Hematopoietic multipotent progenitor cell treated with erythropoietin and hydrocortisone succinate and interleukin-3 and kit ligand, for 17 days (in vitro differentiated cells): ENCODE results near the gene CYP11A1.

Source experiments
- DNase-seq: peaks from one replicate; pipeline ENCODE4 v3.0.0-alpha.2; 2015; ENCODE audit warnings: low spot score

The CYP11A1 gene

DNA sequence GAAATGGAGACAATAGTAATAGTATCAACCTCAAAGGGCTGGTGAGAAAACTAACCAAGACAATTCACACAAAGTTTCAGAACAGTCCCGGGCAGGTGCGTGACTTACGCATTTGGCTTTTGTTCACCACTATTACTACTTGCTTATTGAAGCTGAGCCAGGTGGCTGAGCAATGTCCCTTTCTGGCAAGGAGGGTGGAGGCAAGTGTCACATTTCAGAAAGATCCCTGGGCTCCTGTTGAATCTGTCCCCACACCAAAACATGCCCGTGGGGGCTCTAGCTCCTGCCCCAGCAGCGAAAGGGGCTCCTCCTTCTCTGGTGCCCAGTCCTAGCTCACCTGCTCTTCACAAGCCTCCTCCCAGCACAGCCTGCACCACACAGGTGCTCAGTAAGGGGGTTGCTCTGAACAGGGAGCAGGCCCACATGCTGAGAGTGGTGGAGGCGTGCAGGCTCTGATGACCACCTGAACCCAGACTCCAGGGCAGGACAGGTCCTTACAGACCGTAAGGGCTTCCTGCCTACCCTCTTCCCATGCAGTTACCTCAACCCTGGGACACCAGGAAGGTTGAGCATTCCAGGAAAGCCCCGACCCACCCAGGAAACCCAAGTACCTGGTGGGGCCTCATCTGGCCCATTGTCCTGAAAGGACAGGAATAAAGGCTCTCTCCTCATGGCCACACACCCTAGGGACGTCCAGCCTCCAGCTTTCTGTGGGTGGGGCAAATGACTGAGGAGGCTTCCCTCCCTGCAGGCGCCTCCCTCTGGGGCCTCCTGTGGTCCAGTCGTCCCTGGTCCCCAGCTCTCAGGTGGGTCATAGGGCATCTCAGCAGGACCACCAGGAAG is 33.7 kb upstream of the CYP11A1 start:
- DNase-seq, result no peak

DNA sequence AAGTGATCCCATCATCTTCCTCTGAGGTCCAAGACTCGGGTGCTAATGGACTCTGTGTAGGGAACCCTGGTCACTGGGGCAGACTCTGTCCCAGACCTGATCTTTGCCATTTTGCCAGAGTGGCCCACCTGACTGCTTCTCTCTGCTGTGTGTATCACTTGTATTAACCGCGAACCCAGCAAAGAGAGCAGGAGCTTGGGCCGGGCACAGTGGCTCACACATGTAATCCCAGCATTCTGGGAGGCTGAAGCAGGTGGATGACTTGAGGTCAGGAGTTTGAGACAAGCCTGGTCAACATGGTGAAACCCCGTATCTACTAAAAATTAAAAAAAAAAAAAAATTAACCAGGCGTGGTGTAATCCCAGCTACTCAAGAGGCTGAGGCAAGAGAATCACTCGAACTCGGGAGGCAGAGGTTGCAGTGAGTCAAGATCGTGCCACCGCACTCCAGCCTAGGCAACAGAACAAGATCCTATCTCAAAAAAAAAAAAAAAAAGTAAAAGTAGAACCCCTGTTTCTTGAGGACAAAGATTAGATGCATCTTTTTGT is 32.9 kb upstream of the CYP11A1 start:
- DNase-seq, result no peak

DNA sequence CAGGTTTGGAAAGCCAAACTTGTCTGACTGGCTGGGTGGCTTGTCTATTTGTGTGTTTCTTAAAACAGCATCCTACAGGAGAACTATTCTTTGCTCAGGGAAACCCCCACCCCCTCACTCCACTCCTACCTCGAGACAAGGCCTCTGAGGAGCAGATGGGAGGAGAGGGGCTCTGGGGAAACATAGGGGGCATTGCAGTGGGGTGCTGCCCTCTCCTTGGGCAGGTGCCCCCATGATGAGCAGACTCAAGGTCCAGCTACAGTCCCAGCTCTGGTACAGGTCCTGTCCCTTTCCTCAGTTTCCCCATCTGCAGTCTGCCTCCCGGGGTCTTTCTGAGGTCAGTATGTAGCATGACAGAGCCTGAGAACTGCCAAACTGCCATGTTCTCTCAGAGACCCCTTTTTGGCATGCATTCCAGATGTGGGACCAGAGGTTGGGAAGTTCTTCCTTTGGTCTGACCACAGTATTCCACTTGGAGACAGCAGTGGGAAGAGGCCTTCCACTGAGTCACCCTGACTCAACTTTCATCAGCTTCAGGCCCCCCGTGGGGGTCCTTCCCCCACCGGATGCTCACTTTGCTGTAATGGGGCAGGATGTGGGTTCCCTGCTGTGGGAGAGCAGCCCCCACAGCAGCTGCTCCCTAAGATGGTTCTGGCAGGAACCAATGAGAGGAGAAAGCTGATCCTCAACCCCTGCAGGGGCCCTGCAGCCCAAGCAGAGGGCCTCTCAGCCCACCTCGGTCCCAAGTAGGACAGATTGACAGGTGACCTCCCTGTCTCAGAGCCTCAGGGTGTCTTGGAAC is 32.3 kb upstream of the CYP11A1 start:
- no peak for DNase-seq

DNA sequence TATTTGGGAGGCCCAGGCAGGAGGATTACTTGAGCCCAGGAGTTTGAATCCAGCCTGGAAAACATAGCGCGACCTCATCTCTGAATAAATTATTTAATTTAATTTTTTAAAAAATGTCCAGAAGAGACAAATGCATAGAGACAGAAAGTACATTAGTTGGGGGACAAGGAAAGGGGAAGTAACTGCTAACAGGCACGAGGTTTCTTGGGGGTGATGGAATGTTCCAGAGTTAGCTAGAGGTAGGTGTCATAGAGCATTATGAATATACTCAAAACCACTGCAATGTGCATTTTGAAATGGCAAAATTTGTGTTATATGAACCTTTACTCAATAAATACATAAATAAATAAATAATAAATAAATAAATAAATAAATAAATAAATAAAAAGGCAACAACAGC is 31.7 kb upstream of the CYP11A1 start:
- no peak for DNase-seq

DNA sequence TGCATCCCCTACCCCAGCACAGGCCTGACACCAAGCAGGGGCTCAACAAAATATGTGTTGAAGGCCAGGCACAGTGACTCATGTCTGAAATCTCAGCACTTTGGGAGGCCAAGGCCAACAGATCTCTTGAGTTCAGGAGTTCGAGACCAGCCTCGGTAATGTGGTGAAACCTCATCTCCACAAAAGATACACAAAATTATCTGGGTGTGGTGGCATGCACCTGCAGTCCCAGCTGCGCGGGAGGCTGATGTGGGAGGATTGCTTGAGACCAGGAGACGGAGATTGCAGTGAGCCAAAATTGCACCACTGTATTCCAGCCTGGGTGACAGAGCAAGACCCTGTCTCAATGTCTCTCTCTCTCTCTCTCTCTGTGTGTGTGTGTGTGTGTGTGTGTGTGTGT is 30.7 kb upstream of the CYP11A1 start:
- DNase-seq, result no peak

DNA sequence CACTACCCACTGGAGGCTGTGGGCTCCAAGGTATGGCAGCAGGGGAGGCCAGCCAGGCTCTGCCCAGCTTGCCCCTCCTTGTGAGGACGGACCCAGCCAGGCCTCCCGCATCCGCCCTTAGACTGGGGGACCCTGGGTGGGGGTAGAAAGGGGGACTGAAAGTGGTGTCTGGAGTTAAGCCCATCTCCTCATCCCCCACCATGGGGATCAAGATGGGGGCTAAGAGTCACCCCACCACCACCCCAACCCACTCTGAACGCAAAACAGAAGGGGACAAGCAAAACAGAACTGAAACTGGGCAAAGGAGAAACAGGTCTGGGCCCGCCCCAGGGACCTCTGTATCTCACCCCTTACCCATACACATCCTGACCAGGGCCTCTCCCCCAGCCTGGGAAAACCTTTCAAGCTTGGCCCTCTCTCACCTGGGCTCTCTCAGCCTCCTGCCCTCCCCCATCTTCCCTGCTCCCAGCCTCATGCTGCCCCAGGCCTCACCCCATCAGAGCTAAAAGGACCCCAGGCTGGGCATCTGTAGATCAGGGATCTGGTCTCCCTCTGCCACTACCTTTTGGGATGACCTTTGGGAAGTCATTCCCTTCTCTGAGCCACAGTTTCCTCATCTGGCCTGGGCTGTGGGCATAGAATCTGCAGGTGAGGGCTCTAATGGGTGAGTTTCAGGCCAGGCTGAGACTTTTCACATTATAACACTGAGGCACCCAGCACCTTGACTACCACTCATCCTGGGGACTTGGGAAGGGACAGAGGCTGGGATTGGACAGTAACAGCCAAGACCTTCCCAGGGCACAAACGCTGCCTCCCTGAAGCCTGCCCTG is 30.0 kb upstream of the CYP11A1 start:
- no peak for DNase-seq

DNA sequence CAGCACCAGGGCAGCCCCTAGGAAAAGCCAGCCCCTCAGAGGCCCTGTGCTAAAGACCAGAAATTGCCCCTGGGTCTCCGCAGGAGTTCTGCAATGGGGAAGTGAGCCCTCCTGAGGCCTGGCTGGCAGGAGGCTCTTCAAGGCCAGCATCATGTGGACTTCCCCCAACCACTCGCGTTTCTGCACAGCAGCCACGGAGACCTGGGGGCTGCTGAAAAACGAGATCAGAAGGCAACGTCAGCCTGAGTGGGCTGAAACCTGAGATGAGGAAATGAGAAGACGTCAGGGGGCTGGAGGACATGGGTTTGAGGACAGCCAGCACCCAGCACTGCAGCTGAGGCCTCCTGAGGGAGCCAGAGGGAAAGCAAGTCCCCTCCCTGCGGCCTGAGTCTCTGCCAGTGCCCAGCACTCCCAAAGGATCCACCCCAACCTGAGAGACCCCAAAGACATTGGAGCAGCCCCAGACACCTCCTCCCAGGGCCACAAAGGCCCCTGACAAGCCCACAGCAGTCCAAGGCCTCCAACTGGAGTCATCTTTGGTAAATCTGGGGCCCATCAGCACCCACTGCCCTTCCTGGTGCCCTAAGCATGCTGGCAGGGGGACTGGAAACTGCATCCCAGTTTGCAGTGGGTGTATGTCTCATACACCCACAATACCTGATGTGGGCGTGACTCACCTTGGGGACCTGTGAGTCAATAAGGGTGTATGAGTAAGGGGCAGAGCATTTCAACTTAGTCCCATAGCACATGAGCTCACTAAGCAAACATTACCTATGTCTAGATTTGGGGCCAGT is 29.2 kb upstream of the CYP11A1 start:
- no peak for DNase-seq

DNA sequence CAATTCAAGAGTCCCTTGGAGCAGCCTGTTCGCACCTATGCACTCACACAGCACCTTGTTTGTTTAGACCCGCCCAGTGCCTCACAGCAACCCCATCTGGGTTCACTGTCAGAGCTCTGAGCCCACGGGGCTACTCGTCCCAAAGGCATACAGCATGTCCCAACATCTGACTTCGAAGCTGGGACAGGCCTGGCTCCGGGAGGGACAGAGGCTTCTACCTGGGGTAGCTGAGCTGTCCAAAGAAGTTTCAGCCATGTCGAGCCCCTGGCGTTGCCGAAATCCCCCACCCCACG is 28.6 kb upstream of the CYP11A1 start:
- DNase-seq, result no peak

DNA sequence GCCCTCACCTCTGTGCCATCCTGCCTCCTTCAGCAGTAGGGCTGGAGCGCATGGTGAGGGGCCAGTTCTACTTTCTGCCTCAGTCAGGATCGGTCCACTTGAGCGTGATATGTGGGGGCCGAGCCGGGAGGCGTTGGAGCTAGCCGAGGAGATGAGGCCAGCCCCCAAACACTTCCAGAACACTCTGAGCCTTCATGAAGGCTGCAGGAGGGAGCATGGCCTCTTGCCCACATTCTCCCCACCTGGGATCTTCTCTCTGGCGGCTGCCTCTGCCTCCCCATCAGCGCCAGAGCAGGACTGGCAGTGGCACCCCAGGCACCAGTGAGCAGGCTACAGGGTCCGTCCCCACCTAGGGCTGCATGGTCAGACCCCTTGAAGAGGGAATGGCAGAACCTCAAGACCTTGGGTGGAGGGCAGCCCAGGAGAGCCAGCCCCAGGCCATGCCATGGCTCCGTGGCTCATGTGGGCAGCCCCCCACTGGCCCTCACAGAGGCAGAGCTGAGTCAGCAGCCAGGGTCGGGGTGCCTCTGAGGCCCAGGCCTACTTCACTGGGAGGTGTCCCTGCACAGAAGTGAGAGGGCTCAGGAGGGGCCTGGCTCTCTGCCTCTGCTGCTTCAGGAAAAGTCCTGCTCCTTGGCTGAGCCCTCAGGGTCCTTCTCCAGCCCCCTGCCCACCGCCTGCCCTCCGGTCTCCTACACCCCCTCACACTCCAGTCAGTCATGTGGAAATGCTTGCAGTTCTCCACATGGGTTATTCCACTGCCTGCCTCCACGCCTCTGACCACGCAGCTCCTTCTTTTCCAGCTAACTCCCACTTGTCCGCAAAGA is 28.1 kb upstream of the CYP11A1 start:
- DNase-seq, result no peak

DNA sequence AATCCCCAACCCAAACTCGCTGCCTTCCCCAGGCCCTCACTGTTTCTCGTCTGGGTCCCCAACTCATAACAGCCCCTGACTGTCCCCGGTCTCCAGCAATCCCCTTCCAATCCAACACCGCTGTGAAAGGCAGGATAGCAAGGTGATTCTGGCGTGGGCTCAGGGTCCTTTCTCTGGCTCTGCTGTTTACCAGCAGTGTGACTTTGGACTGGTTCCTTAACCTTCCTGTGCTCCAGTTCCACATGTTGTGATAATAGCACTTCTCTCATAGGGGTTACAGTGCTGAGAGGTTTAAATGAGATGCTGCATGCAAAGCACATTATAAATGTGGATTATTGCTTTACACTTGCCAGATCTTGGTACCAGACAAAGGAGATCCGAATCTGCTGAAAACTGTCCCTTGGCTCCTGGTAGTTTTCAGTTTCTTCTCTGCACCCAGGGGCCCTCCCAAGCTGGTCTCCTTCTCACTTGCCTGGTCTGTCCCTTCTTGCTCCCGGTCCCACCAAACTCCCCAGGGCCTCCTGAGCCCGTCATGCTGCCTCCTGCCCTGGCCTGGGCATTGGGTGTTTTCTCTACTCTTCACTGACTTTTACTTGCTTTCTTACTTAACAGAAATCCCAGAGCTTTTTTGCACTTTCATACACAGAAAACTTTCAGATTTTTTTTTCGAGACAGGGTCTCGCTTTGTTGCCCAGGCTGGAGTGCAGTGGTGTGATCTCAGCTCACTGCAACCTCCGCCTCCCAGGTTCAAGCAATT is 26.8 kb upstream of the CYP11A1 start:
- no peak for DNase-seq

DNA sequence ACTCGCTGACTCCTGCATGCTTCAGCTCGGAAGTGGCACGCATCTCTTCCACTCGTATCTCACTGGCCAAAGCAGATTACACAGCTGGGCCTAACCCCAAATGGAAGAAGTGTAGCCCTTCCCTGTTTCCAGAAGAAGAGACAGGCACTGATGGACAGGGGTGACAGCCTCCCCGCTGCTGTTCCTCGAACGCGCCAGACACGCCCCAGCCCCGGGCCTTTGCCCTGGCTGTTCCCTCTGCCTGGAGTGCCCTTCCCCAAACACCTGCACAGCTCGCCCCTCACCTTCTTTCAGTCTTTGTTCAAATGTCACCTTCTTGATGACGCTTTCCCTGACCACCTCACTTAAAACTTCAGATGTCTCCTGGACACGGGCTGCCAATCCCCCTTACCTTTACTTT is 26.0 kb upstream of the CYP11A1 start:
- no peak for DNase-seq

DNA sequence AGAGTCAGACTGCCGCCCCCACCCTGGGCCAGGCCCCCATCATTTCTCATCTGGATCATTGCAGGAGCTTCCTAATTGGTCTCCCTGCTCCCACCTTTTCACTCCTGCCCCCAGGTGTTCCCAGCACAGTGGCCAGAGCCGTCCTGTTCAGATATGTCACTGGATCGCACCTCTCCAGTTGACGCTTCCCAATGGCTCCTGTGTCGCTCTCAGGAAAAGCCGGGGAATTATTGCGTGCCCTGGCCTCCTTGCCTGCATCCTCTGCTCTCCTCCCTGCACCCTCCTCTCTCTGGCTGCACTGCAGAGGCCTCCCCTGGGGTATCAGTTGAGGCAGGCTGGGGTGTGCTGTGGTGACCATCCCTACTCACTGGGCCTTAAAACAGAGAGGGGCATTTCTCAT is 25.5 kb upstream of the CYP11A1 start:
- DNase-seq, result no peak

DNA sequence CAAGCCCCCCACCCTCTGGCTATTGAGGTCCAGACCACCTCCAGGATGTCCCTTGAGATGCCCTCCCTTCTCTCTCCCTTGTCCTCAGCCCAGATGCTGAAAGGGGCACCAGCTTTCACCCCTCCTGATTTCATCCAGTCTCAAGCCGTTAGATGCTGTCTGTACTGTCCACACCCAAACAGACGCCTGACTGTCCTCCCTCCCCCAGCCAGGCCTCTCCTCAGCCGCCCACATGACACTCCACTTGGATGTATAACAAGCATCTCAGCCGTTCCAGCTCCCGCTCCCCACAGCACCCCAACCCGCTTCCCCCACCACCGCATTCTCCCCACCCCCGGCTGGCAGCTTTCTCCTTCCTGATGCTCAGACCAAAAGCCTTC is 25.0 kb upstream of the CYP11A1 start:
- peak; percentile 65 for DNase-seq

DNA sequence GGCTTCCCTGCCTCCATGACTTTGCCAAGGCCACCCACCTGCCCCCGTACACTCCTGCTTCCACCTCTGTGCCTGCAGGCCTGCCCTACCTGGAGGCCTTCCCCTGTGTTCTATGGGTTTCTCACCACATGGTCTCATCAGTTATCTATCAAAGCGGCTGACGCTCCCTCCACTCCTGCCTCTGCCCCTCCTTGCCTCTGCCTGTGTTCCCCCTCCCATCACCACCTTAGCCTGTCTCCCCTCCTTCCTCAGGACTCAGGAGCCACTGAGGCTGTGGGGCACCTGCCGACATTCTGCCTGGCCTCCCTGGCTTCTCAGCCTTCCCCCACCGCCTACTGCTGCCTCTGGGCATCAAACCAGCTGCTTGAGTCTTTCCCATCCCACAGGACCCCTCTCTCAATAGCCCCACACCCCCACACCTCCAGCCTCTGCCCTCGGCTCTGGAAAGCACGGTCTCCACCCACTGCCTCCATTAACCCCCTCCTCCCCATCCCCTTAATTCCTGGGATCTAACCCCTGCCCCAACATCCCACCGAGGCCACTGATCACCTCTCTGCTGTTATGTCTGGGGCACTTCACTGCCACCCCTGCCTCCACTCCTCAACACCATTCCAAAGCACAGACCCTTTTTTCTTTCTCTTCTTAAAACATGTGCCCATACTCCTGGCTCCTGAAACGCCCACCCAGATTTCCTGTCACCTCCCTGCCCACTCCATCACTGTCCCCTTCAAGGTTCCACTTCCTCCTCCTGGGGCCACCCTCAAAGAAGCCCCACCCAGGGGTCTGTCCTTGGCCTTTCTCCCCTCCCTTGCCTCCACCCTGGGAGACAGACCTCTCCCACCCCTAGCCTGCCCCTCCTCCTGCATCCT is 24.4 kb upstream of the CYP11A1 start:
- DNase-seq, result peak; percentile 32

DNA sequence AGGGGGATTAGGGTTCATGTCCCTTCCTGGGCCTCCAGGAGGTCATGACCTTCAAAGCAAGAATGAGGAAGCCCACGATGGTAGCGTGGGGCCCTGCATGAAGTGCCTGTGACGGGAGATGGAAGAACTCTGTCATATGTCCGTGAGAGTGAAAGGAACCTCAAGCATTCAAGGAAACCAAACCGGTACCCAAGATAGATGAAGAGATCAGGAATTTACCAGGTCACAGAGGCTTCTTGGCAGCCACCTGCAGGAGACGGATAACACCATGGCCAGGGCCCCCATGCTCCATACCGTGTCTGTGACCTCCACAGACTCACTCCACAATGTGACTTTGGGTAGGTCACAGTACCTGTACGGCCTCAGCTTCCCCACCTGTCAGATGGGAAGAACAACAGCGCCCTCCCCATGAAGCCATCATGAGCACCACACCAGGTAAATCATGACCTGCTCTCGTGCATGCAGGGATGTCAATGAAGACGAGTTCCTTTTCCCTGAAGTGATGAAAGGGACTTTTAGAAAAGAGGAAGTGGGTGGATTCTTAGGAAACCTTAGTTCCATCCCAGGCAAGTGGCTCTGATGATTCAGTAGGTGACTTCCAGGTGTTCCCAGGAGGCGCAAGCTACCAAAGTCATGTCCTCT is 23.3 kb upstream of the CYP11A1 start:
- DNase-seq, result peak; percentile 60

DNA sequence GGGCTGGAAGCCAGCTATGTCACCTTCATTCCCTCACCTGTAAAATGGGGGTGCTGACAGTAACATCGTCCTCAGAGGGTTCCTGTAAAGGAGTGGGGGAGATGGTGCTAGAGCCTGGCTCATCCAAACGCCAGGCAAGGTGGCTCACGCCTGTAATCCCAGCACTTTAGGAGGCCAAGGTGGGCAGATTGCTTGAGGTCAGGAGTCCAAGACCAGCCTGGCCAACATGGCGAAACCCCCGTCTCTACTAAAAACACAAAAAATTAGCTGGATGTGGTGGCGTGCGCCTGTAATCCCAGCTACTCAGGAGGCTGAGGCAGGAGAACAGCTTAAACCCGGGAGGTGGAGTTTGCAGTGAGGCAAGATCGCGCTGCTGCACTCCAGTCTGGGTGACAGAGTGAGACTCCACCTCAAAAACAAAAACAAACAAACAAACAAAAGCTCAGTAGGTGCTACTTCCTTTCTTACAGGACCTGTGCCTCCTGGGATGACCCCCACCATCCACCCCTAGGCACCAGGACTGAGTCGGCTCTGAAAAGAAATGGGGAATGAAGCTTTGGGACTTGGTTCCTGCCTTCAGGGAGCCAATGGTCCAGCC is 22.7 kb upstream of the CYP11A1 start:
- peak; percentile 54 for DNase-seq

DNA sequence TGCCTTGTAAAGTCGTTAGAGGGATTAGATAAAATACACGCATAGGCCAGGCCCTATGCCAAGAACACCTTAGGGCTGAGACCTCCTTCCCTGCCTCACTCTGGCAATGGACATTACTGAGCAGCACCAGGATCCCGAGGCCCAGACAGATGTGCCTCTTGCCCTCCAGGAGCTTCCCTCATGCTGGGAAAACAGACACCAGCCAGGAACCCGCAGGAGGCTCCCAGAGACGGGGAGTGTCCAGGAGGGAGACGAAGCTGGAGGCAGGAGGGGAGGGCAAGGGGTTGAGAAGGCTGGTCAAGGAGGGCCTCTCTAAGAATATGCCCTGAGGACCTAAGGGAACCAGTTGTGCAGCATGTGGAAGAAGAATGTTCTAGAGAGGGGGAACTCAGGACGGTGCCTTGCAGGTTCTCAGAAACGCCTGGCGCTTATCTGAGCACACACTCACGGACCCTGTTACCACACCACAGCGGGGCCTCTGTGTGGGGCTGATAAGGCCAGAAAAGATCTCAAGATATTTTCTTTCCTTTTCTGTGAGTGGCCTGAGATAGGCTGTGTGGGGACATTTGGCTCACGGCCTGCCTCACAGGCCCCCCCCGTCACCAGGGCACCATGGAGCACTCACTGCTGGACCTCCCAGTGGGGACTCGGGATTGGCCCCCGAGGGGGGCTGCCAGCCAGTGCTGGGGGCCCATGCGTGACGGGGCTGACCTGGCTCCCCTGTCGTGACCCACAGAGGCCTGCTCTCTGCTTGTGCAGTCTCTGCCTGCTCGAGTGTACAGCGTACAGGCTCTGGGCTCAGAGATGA is 22.0 kb upstream of the CYP11A1 start:
- peak; percentile 92 for DNase-seq
